Measurements from ENCODE around the gene DAPL1. TPM values are rescaled to one million over a fixed set of nuclear protein-coding genes. Genes with fewer than 3 reads are reported as not detected.

The DAPL1 gene
- polyA plus RNA-seq, 3 donors = not detected

- H3K27ac Mint-ChIP-seq = no peak overlapping the region
- Histone ChIP-seq H3K4me3 (replicated peaks in 1 of 3; ENCODE audit: low read depth in 2 of 3, low read length in 3 of 3) (no peak overlapping the region), H4K20me1 (ENCODE audit: insufficient read depth, low read length) (no peaks in the 10 kb centered on the region), H3K79me2 (ENCODE audit: insufficient read depth, low read length) (no peaks in the 10 kb centered on the region), H3K4me2 (replicated peaks; ENCODE audit: extremely low read depth, low read length, poor library complexity, severe bottlenecking) (no peak overlapping the region), H3K27ac (ENCODE audit: low read depth in 1 of 2, low read length in 2 of 2) (no peak overlapping the region), H3K36me3 (replicated peaks in 1 of 2; ENCODE audit: control insufficient read depth in 1 of 2, insufficient read depth in 2 of 2, low read length in 2 of 2) (no peaks in the 10 kb centered on the region), H3K9ac (ENCODE audit: insufficient read depth, low read length, poor library complexity, severe bottlenecking) (no peak overlapping the region), H2AFZ (ENCODE audit: insufficient read depth, low read depth, low read length, poor library complexity, severe bottlenecking) (no peak overlapping the region), H3K27me3 (ENCODE audit: control insufficient read depth in 2 of 2, insufficient read depth in 2 of 2, low read length in 2 of 2) (no peaks in the 10 kb centered on the region), H3K4me1 (ENCODE audit: control insufficient read depth in 1 of 2, insufficient read depth in 2 of 2, low read length in 2 of 2) (no peaks in the 10 kb centered on the region), H3K9me3 (replicated peaks in 1 of 2; ENCODE audit: control insufficient read depth in 1 of 2, insufficient read depth in 1 of 2, low read length in 2 of 2) (no peaks in the 10 kb centered on the region)
- H3K36me3 Mint-ChIP-seq = no peaks in the 10 kb centered on the region
- intact Hi-C loops (cut with micrococcal nuclease) = no loop called here
- peaks cover 0 to 1% (median 0%) of the 10 kb centered on the region in 3 donors for H3K27me3 Mint-ChIP-seq (ENCODE audit: low read depth in 3 of 3)
- 96% methylated on average over 2 of the region's 4 CpGs for WGBS (ENCODE audit: insufficient coverage)
- no peak for TF ChIP-seq CTCF (IDR thresholded peaks at IDR 0.05)
- no peak overlapping the region for H3K4me3 Mint-ChIP-seq
- no peak for DNase-seq
- H3K9me3 Mint-ChIP-seq = peaks cover 0 to 2% (median 0%) of the 10 kb centered on the region in 7 donors
- no peaks in the 10 kb centered on the region for H3K4me1 Mint-ChIP-seq
Observed at GRCh38 chr2:158828378-158829164, 33.5 kb downstream of the DAPL1 start.

DNA sequence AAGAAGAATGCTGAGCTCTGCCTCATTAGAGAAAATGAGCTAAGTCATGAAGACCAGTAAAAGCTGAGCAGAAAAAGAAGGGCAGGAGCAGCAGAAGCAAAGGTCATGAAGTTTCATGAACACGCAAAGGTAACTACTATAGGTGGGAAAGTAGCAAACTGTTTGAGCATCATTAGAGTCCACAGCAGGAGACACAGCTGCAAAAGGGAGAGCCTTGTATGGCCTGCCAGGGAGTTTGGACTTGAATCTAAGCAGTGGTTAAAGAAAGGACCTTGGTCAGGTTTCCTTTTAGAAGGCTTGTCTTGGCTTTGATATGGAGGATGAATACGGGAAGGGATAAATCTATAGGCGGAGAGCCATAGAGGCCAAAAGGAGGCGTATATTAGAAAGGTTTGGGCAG lies 34.0 kb downstream of the DAPL1 start:
- Mint-ChIP-seq H3K27me3 (ENCODE audit: low read depth in 3 of 3) (peaks cover 0 to 1% (median 0%) of the 10 kb centered on the region in 3 donors), H3K4me1 (no peaks in the 10 kb centered on the region), H3K4me3 (no peak overlapping the region), H3K36me3 (no peaks in the 10 kb centered on the region), H3K9me3 (peaks cover 0 to 2% (median 0%) of the 10 kb centered on the region in 7 donors), H3K27ac (no peak overlapping the region)
- Histone ChIP-seq H4K20me1 (ENCODE audit: insufficient read depth, low read length) (no peaks in the 10 kb centered on the region), H3K4me3 (replicated peaks in 1 of 3; ENCODE audit: low read depth in 2 of 3, low read length in 3 of 3) (no peak overlapping the region), H3K27me3 (ENCODE audit: control insufficient read depth in 2 of 2, insufficient read depth in 2 of 2, low read length in 2 of 2) (no peaks in the 10 kb centered on the region), H3K27ac (ENCODE audit: low read depth in 1 of 2, low read length in 2 of 2) (no peak overlapping the region), H3K9ac (ENCODE audit: insufficient read depth, low read length, poor library complexity, severe bottlenecking) (no peak overlapping the region), H2AFZ (ENCODE audit: insufficient read depth, low read depth, low read length, poor library complexity, severe bottlenecking) (no peak overlapping the region), H3K36me3 (replicated peaks in 1 of 2; ENCODE audit: control insufficient read depth in 1 of 2, insufficient read depth in 2 of 2, low read length in 2 of 2) (no peaks in the 10 kb centered on the region), H3K9me3 (replicated peaks in 1 of 2; ENCODE audit: control insufficient read depth in 1 of 2, insufficient read depth in 1 of 2, low read length in 2 of 2) (no peaks in the 10 kb centered on the region), H3K79me2 (ENCODE audit: insufficient read depth, low read length) (no peaks in the 10 kb centered on the region), H3K4me2 (replicated peaks; ENCODE audit: extremely low read depth, low read length, poor library complexity, severe bottlenecking) (no peak overlapping the region), H3K4me1 (ENCODE audit: control insufficient read depth in 1 of 2, insufficient read depth in 2 of 2, low read length in 2 of 2) (no peaks in the 10 kb centered on the region)
- DNase-seq = no peak
- TF ChIP-seq CTCF (IDR thresholded peaks at IDR 0.05) = no peak
- 100% methylated on average over 4 of the region's 4 CpGs for WGBS (ENCODE audit: insufficient coverage)
- intact Hi-C loops (cut with micrococcal nuclease) = no loop called here

Data from CD14-positive monocyte (primary cell).